Hippocampal formation (tissue), 2 donors: Measurements from ENCODE around the gene PPP1R3G.
"Not testable (repeated sequence)": the region's sequence is repeated elsewhere in the genome, so short reads cannot be mapped to it uniquely, and the experiment has no call there.

Experiments
- DNase-seq, 2 donors: peaks; one replicate each; lab custom pipeline; 2025; lab: John Stamatoyannopoulos, UW

PPP1R3G gene

DNA sequence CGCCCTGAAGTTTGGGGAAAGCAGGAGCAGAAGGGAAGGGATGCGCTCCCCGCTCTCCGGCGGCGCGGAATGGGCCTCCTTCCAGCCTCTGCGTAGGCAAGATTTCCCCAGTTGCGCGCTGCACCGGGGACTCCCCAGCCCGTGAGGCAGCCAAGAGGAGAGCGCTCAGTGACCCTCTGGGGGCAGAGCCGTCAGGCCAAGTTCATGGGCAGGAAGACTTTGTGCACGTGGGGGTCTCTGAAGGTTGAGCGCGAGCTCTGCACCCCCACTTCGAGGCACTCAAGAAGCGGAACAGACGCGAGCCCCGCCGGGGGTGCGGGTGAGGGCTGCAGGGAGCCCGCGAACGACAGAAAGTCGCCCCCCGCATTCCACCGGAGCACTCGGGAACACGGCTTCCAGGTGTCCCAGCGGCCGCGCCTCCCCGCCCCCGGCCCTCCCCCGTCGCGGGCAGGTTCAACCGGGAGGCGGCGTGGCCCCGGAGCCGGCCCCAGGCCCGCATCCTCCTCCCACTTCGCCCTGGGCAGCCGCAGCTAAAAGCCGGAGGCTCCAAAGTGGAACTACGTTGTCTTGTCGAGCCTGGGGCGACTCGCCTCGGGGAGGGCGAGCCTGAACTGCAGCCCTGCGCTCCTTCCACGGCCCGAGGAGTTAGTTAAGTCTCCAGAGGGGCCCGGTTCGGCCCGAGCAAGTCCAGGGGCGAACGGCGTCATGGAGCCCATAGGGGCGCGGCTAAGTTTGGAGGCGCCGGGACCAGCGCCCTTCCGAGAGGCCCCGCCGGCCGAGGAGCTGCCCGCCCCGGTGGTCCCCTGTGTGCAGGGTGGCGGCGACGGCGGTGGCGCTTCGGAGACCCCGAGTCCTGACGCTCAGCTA, at the start of gene PPP1R3G:
Gene PPP1R3G (plus strand): TSS at position 561 of the 867 bp plus-strand sequence. CDS start 145 bp downstream, at position 706.
- peak in 1 of 2 donors; percentile 12 for DNase-seq

DNA sequence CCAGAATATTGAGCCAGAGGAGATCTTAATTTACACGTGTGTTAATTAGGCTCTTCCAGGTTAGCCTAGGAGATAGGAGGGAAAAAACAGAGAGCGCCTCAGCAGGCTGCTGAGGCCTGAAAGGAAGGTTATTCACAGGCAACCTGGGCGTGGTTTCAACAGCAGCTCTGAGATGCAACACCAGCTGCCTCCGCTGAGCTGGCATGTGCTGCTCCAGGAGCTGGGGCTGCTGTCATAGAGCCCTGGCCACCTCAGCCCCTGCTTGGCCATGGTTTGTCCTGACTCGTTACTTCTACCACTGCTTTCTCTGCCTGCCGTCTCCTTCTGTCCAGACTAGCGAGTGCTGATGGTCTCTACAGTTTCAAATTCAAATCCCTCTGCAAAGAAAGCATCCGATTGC, 48.9 kb upstream of the PPP1R3G start:
- no peak for DNase-seq

DNA sequence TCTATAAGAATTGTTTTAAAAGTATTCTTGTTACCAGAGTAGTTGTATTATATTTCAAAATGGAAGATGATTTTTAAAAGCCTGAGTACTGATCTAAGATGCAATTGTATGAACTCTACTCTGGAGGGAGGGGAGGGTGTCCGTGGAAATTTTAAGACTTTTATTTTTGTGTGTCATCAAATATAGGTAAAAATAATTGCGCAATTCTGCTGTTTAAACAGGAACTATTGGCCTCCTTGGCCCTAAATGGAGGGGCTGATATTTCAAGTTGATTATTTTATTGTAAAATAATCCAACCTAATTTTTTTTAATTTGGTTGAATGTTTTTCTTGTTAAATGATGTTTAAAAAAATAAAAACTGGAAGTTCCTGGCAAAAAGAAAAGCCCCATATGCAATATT, 43.2 kb upstream of the PPP1R3G start:
- no peak for DNase-seq

DNA sequence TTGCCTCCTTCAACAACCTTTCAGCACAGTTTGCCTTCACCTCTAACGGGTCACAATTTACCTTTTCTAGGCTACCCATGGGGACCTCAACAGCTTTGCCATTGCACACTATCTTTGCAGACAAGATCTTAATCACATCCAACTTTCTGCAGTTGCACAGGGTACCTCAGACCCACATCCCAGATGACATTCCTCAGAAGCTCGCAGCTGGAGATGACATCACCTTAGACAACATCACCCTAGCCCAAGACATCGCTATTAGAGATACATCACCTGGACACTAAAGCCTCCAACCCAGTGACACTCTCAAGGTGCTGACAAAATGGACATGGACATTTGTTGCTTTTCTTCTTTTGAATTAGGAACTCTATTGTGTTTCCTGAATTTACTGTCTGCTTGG, 42.7 kb upstream of the PPP1R3G start:
- DNase-seq: no peak

DNA sequence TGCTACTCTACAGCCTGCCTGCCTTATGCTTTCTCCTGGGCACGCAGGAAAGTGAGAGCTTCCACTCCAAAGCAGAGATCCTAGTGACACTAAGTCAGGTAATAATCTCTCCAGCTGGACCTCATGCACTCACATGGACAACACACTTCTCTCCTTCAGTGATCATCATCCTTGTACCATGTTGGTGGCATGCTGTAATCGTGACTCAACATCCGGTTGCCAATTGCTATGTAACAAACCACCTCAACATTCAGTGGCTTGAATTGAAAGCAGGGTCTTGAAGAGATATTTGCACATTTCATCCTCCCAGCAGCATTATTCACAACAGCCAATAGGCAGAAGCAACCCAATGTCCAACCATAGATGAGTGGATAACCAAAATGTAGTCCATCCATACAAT, 40.3 kb upstream of the PPP1R3G start:
- DNase-seq: no peak

DNA sequence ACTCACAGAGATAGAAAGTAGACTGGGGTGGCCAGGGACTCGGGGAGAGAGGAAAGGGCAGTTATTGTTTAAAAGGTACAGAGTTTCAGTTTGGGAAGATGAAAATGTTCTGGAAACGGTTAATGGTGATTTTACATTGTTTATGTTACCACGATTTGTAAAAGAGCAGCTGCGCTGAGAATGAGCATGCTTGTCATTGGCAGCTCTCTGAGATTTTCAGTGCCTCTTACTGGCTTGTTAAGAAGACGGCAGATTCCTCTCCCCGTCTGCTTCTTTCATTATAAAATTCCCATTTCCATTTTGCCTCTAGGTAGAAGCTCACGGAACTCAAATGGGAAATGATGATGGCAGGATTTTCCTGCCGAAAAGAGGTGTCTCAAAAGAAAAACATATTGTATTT, 39.7 kb upstream of the PPP1R3G start:
- no peak for DNase-seq

DNA sequence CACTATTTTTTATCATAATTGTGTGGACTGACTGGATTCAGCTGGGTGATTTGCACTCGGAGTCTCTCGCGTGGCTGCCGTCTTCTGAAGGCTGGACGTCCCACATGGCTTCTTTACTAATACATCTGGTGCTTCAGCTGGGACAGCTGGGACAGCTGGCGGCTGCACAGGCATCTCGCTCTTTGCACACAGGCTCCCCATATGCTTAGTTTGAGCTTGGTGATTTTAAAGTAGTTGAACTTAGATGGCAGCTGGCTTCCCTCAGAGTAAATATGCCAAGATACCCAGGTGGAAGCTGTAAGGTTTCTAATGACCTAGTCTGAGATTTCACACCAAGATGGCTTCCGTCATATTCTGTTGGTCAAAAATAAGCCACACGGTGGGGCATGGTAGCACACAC, 38.7 kb upstream of the PPP1R3G start:
- DNase-seq: no peak

DNA sequence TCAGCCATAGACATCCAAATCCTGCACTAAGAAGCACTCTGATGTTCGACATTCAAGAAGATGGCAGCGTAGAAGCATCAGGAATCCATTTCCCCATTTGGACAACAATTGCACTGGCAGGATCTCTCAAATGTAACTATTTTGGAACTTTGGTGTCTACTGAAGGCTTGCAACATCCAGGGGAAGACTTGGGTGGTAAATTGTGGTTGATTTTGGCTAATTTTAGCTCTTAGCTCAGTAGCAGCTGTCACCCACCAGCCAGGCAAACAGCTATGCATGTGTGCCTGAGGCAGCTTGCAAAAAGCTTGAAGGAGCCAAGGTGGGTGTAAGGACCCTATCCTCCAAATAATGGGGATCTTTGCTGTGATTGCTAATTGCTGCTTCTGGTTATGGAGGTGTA, 35.1 kb upstream of the PPP1R3G start:
- DNase-seq: no peak

DNA sequence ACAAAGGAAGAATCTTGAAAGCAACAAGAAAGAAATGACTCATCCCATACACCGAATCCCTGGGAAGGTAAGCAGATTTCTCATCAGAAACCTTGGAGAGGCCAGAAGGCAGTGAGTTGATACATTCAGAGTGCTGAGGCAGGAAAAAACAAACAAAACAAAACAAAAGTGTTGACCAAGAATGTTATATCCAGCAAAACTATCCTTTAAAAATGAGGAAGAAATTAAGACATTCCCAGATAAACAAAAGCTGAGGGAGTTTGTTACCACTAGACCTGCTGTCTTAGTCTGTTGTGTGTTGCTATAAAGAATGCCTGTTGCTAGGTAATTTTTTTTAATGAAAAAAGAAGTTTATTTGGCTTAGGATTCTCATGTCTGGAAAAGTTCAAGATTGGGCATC, 33.7 kb upstream of the PPP1R3G start:
- no peak for DNase-seq

DNA sequence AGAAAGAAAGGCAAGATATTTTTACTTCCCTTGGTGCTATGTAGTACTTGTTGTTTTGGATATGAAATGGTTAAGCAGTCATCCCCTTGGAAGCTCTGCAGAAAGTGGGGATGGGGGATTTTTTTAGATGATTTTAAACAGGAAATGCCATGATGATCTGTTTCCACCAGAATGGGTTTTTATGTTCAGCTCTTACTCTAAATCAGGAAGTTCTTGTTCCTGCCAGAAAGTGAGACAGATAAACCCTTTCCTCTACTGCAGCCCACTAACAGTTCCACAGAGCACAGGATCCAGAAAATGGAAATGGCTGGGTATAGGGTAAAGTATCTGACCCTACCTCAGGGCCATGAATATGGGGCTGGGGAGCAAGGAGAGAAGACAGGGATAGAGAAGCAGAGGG, 32.1 kb upstream of the PPP1R3G start:
- no peak for DNase-seq

DNA sequence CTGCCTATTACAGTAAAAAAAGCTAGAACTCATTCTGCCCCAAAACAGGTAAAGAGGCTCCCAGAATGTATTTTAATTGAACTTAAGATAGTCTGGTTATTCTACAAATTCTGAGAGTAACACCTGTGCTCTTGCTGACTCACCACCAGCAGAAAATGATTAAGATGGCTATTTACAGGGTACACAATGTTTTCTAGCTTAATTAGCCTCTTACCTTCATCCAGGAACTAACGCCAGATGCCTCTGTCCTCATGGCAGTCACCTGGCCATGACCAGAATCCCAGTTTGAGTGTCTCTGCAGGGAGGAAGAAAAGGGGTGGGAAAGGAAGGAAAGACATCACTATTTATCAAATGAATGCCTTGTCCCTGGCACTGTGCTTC, 31.3 kb upstream of the PPP1R3G start:
- no peak for DNase-seq

DNA sequence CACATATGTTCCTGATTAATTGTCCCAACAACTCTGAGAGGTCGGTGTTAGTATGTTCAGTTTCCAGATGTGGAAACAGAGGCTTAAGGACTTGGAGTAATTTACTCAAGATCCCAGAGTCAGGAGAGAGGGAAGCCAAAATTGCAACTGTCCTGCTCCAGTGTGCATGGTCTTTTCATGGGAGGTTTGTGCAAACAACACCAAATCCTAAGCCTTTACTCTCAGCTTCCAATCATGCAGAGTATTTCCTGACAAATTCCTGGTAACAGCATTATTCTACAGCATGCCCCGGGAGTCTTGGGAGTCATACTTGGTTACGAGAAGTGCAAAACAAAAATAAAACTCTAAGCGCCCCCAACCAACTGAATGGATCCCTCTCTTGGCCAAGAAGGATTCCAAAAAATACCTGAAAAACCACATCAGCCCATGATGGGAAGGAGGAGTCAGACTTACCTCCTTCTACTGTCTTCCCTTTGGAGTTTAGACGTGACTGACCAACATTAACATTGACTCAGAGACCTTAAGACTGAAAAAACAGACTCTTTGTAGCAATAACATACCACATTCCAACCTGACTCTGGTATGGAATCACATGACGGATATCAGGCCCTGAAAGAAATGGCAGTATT, 30.8 kb upstream of the PPP1R3G start:
- no peak for DNase-seq

DNA sequence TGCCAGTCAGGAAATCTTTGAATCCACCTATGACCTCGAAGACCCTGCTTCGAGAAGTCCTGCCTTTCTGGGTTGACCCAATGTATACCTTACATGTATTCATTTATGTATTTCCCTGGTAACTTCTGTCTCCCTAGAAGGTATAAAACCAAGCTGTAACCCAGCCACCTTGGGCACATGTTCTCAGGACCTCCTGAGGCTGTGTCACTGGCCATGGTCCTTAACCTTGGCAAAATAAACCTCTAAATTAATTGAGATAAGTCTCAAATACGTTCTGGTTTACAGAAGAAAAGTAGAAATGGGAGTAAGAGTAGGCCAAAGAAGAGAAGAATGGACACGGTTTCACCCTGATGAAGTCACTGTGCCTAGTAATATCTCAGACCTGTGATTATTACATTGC, 30.0 kb upstream of the PPP1R3G start:
- no peak for DNase-seq

DNA sequence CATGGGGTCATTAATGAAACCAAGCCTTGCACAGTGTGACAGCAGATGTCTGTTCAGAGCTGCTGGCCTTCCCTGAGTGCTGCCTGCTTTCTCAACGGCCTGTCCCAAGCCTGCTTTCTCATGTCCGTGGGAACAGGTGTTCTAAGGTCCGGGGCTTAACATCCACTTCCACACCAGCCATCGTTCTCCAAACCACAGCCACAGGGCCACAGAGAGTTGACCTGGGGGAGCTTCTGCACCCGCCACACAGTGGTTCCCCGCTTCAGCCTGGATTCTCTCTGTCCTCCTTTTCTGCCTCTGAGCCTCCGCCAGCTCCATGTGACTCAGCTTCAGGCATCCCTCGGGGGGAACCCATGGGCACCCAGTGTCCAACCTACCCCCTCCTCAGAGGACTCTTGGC, 26.9 kb upstream of the PPP1R3G start:
- no peak for DNase-seq

DNA sequence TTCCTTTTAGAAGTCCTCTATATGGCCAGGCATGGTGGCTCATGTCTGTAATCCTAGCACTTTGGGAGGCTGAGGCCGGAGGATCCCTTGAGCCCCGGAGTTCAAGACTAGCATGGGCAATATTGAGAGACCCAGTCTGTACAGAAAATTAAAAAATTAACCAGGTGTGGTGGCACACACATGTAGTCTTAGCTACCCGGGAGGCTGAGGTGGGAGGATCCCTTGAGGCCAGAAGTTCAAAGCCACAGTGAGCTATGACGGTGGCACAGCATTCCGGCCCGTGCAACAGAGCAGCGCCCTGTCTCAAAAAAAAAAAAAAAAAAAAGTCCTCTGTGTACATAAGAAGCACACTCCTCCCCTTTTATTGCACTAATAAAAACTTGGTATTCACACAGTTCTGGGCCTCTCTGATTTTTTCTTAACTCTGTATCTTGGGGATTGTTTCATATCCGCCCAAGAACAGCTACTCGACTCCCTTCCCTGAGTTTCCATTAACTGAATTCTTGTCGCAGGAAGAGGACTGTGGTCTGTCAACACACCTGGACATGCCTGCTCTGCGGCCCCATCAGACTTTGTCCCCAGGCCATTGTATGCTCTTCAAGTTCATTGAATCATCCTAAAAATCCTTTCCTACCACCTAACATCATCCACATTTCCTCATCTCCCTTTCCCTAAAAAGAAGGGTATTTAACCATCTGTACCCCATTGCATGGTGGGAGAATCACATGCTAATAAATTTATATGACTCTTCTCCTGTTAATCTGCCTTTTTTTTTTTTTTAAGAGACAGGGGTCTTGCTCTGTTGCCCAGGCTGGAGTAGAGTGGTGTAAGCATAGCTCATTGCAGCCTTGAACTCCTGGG, 25.9 kb upstream of the PPP1R3G start:
- DNase-seq: no peak

DNA sequence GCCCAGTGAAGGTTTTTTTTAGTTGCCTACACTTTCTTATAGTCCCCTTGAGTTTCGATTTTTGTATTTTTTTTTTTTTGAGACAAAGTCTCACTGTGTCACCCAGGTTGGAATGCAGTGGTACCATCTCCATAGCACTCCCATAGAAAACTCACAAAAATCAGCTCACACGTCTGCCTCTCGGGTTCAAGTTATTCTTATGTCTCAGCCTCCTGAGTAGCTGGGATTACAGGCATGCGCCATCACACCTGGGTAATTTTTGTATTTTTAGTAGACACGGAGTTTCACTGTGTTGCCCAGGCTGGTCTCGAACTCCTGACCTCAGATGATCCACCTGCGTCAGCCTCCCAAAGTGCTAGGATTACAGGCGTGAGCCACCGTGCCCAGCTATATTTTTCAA, 24.7 kb upstream of the PPP1R3G start:
- not testable (repeated sequence) for DNase-seq

DNA sequence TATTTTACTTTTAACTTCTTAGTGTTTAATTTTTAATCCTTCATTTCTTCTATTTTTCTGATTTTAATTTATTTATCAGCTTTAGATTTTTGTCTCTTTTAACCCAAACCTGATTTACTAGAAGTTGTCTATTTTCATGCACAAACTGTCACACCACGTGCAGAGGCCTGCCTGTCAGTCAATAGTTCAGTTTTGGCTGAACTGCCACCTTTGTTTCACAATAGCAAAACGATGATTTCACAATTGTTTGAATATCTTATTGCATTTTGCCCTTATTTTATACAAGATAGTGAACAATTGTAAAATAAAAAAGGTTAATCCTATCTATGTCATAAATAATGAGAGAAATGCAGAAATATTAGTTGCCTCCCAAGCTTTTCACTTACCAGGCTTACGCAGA, 24.0 kb upstream of the PPP1R3G start:
- no peak for DNase-seq

DNA sequence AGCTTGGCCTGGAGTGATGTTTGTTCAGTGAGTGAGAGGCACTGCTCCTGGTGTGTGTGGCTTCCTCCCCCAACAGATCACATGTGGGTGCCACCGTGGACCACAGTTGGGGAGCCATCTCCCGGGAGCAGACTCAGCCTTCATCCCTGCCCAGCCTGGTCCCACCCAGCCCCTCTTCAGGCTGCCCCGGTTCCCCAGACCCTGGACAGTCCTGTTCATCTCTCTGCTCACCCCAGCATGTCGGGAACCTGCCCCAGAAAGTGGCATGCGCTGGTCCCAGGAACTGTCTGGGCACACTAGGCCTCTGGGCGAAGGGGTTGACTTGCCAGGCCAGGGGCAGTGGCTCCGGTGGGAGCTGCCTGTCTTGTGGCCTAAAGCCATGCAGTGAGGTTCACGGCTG, 21.5 kb upstream of the PPP1R3G start:
- no peak for DNase-seq

DNA sequence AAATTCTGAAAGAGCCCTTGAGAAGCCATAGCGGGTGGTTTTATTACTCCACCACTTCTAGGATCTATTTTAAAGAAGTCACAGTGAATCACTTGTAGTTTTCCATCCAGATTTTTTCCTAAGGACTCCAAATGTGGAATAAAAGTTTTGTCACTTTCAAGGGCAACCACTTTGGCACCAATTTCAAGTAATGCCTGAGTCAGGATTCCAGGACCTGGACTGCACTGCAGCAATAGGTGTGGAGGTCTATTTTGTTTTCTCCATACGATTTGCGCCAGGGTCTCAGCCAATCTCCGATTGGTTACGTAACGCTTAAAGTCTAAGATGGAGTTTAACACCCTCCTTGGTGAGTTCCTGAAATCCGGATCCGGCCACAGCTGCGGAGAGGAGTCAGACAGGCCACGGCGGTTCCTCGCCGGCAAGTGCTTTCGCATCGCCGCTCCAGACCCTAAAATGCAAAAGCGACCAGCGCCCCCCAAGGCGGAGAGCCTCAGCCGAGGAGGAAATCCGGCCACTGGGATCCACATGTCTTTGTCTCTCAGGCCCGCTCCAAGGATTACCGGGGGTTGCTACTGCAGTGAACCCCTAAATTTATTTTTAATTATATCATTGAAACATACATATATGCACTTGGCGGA, 18.6 kb upstream of the PPP1R3G start:
- DNase-seq: no peak

DNA sequence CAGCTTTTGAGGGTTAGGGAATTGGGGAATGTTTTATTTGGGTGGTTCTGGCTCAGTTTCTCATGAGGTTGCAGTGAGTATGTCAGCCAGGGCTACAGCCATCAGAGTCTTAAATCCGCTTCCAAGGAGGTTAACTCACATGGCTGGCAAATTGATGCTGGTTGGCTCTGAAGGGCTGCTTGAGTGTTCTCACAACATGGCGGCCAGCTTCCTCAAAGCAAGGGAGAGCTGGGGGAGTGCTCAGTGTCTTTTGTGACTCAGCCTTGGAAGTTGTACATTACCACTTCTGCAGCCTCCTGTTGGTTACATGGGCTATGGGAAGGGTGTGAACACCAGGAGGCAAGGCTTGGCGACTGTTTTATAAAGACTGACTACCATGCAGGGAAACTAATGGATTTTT, 17.8 kb upstream of the PPP1R3G start:
- DNase-seq: no peak

DNA sequence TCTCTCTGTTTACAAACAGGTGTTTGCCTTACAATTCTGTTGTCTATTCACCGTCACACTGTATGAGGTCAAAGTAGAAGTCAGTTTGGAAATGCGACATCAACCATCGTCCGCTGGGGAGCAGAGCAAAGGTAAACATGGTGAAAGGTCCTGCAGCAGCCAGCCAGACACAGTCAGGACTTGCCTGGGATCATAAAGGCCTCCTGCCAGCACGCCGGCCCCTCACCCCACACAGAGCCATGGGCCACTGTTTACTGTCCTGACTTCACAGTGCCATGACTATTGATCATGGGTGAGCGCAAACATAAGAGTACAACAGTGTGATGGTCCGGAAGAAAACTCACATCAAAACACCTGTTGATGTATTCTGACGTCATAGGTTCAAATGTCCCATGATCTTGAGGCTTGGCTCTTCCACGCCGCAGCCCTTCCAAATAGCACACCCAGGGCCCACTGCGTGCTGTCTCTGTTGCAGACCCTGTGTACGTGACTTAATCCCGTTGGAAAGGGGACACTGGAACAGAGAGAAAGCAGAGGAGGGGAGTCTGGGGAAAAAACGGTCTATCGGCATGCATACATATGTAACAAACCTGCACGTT, 16.9 kb upstream of the PPP1R3G start:
- DNase-seq: no peak

DNA sequence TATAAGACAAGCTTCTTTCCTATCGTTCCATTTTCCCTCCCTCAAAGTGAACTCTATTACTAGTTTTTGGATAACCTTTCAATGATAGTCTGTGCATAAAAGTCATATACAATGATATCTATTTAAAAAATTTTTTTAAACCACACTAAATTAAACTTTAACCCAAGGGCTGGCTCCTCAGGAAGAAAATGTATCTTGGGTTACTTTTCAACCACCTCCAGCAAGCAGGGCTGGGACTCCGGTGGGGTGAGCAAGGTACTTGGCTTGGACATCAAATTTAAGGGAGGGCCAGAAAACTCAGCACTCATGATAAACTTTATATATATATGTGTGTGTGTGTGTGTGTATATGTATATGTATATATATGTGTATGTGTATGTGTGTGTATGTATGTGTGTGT, 13.9 kb upstream of the PPP1R3G start:
- DNase-seq: no peak
